GM12878 (cell line): ENCODE data around the gene TSFM. TPM values are rescaled to one million over a fixed set of nuclear protein-coding genes. Genes with fewer than 3 reads are reported as not detected.

Experiments
- BCL3 ChIP-seq: IDR thresholded peaks from 2 replicates; pipeline ENCODE4 v1.6.1; 2011; ENCODE audit warnings: borderline replicate concordance, low read depth, mild to moderate bottlenecking, moderate library complexity, low read length; ENCODE audit not compliant: insufficient read depth, poor library complexity, severe bottlenecking
- CHD4 ChIP-seq: fragments of 200-600 bp; sonication (generic); IDR thresholded peaks from 2 replicates; pipeline ENCODE4 v1.6.1; 2016; ENCODE audit warnings: mild to moderate bottlenecking
- CREM ChIP-seq: IDR thresholded peaks from 2 replicates; pipeline ENCODE4 v1.6.1; 2014; ENCODE audit warnings: antibody characterized with exemption, low read depth
- DPF2 ChIP-seq: fragments of 450-650 bp; IDR thresholded peaks from 2 replicates; pipeline ENCODE4 v1.6.1; 2017; ENCODE audit warnings: mild to moderate bottlenecking
- ESRRA ChIP-seq: IDR thresholded peaks from 2 replicates; pipeline ENCODE4 v1.6.1; 2012; ENCODE audit warnings: mild to moderate bottlenecking, low read length, improper control_type of control experiment
- ETV6 ChIP-seq, 2 experiments: fragments of 450-650 bp in 1 of 2; IDR thresholded peaks in 1 of 2; conservative IDR thresholded peaks in 1 of 2; 2 replicates each; pipeline ENCODE4 v1.6.1; 2014; ENCODE audit warnings: antibody characterized with exemption in 1 of 2, borderline replicate concordance in 1 of 2, low read depth in 1 of 2, mild to moderate bottlenecking in 1 of 2, moderate library complexity in 1 of 2
- GATAD2B ChIP-seq: fragments of 450-650 bp; conservative IDR thresholded peaks from 2 replicates; pipeline ENCODE4 v1.6.1; 2017; ENCODE audit warnings: low read depth, mild to moderate bottlenecking, moderate library complexity
- HCFC1 ChIP-seq: fragments of 150-350 bp; IDR thresholded peaks from 2 replicates; pipeline ENCODE4 v1.6.1; 2014; ENCODE audit warnings: low read length
- HDAC2 ChIP-seq: fragments of 200-600 bp; sonication (generic); IDR thresholded peaks from 2 replicates; pipeline ENCODE4 v1.6.1; 2017
- HDGF ChIP-seq: fragments of 450-650 bp; IDR thresholded peaks from 2 replicates; pipeline ENCODE4 v1.6.1; 2016; ENCODE audit warnings: antibody characterized with exemption
- JUNB ChIP-seq: IDR thresholded peaks from 2 replicates; pipeline ENCODE4 v1.6.1; 2016; ENCODE audit warnings: antibody characterized with exemption, mild to moderate bottlenecking
- KLF5 ChIP-seq: fragments of 450-650 bp; IDR thresholded peaks from 2 replicates; pipeline ENCODE4 v1.6.1; 2014; ENCODE audit warnings: mild to moderate bottlenecking; ENCODE audit not compliant: partially characterized antibody
- POLR2A ChIP-seq: IDR thresholded peaks from 2 replicates; pipeline ENCODE4 v1.6.1; 2011; ENCODE audit warnings: low read depth, mild to moderate bottlenecking, low read length
- RAD21 ChIP-seq: IDR thresholded peaks from 2 replicates; pipeline ENCODE4 v1.6.1; 2011; ENCODE audit warnings: mild to moderate bottlenecking, low read depth, low read length, moderate library complexity; ENCODE audit not compliant: insufficient read depth
- RFX5 ChIP-seq: IDR thresholded peaks from 2 replicates; pipeline ENCODE4 v1.6.1; 2011; ENCODE audit warnings: low read depth, low read length, improper control_type of control experiment
- SIX5 ChIP-seq: IDR thresholded peaks from 2 replicates; pipeline ENCODE4 v1.6.1; 2011; ENCODE audit warnings: mild to moderate bottlenecking, low read depth, low read length, moderate library complexity; ENCODE audit not compliant: severe bottlenecking
- SMC3 ChIP-seq: IDR thresholded peaks from 2 replicates; pipeline ENCODE4 v1.6.1; 2011; ENCODE audit warnings: low read length, improper control_type of control experiment, borderline replicate concordance
- SRF ChIP-seq, 2 experiments: IDR thresholded peaks; 2 replicates each; pipeline ENCODE4 v1.6.1; 2011; ENCODE audit warnings: low read depth in 2 of 2, low read length in 2 of 2, mild to moderate bottlenecking in 1 of 2, moderate library complexity in 1 of 2
- TCF12 ChIP-seq: IDR thresholded peaks from 2 replicates; pipeline ENCODE4 v1.6.1; 2011; ENCODE audit warnings: low read depth, mild to moderate bottlenecking, low read length
- USF1 ChIP-seq: IDR thresholded peaks from 2 replicates; pipeline ENCODE4 v1.6.1; 2011; ENCODE audit warnings: borderline replicate concordance, low read depth, mild to moderate bottlenecking, moderate library complexity, mixed read lengths, low read length; ENCODE audit not compliant: insufficient read depth; ENCODE audit errors: extremely low read length
- polyA plus RNA-seq, 11 experiments: library from polyadenylated mRNA; depleted of rRNA in 4 of 11; unstranded in 6 of 11; stranded (reverse) in 5 of 11; fragments of >200 nt; fragmentation: Nextera tagmentation in 4 of 11; fragmentation: Illumina TruSeq in 1 of 11; extraction: Ambion mirVana in 4 of 11; extraction: Trizol in 1 of 11; gene quantifications; 1 replicate in 1 of 11; 2 replicates in 10 of 11; pipeline versions ENCODE4 v1.2.1 to v1.2.3, GENCODE V29; 2011 to 2016; ENCODE audit warnings: inconsistent platforms in 2 of 11, missing spikeins in 2 of 11, low read depth in 1 of 11
- total RNA-seq, 4 experiments: library from RNA; depleted of rRNA in 3 of 4; stranded (reverse); fragments of >200 nt in 3 of 4; fragmentation: Illumina TruSeq in 1 of 4; extraction: Trizol in 1 of 4; gene quantifications; 2 replicates each; pipeline versions ENCODE4 v1.2.1 to v1.2.3, GENCODE V29; 2013 to 2021
- TF ChIP-seq, protein P1 (sequence below): fragments of 450-650 bp; IDR thresholded peaks from 2 replicates; pipeline ENCODE4 v1.6.1; 2017; ENCODE audit warnings: borderline replicate concordance
- TF ChIP-seq, protein P2 (sequence below): fragments of 450-650 bp; IDR thresholded peaks from 2 replicates; pipeline ENCODE4 v1.6.1; 2016; ENCODE audit warnings: mild to moderate bottlenecking, moderate library complexity, borderline replicate concordance
- TF ChIP-seq, protein P3 (sequence below): fragments of 450-650 bp; IDR thresholded peaks from 2 replicates; pipeline ENCODE4 v1.6.1; 2016; ENCODE audit warnings: mild to moderate bottlenecking

TSFM gene
- total and polyA plus RNA-seq, 10 of the 15 experiments (the other 5 are each of a cell fraction or from before 2014, with no cell fraction given): 36.7 to 132 (median 45.6) TPM

DNA sequence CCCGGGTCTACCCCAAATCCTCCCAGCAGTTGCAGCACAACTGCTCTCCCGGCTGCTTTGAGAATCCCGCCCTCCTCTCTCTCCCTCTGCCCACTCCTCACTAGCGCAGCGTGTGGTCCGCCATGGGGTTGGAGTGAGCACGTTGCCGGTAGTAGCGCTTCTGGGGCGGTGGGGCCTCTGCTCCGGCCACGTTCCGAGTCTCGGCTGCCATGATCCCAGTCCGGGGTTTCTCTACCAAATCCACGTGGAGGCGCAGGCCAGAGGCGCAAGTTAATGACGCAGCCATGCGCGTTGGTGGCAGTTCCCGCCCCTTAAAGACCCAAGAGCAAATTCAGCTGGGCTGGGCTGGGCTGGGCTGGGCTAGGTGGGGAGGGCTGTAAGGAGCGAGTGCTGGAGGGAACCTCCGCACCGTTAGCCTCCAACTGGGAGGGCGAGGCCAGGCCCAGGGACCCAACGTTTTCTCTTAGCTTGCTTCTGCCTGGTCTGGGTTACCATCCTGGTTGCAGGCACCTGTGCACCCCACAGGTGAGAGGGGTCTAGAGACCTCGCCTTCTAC lies 10.6 kb upstream of the TSFM start, which contains the start of gene METTL1 (continued):
- TF ChIP-seq TCF12 (no peak), HDGF (peak; percentile 90; the same call in 1 of the 2 replicates), ESRRA (no peak), USF1 (peak; percentile 57), KLF5 (peak; percentile 26), JUNB (no peak), DPF2 (no peak), RFX5 (no peak), RAD21 (no peak), GATAD2B (0 out of 2 replicates have a peak, but pooled peaks have one; percentile 43), CHD4 (no peak), SRF (IDR thresholded peaks at IDR 0.05; ENCODE audit: low read depth in 2 of 2, low read length in 2 of 2) (peak in 1 of 2 experiments; percentile 78; a peak in 2 of 4 replicates), HCFC1 (peak; percentile 76), BCL3 (no peak), HDAC2 (peak; percentile 84; the same call in 1 of the 2 replicates), SMC3 (no peak), SIX5 (peak; percentile 25), CREM (peak; percentile 99), ETV6 (conservative IDR thresholded peaks at IDR 0.05 in 1 of 2, IDR thresholded peaks at IDR 0.05 in 1 of 2; ENCODE audit: borderline replicate concordance in 1 of 2, low read depth in 1 of 2) (no peak), POLR2A (peak; percentile 97)
- TF ChIP-seq, protein P1, sequence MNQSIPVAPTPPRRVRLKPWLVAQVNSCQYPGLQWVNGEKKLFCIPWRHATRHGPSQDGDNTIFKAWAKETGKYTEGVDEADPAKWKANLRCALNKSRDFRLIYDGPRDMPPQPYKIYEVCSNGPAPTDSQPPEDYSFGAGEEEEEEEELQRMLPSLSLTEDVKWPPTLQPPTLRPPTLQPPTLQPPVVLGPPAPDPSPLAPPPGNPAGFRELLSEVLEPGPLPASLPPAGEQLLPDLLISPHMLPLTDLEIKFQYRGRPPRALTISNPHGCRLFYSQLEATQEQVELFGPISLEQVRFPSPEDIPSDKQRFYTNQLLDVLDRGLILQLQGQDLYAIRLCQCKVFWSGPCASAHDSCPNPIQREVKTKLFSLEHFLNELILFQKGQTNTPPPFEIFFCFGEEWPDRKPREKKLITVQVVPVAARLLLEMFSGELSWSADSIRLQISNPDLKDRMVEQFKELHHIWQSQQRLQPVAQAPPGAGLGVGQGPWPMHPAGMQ: no peak
- TF ChIP-seq, protein P2, sequence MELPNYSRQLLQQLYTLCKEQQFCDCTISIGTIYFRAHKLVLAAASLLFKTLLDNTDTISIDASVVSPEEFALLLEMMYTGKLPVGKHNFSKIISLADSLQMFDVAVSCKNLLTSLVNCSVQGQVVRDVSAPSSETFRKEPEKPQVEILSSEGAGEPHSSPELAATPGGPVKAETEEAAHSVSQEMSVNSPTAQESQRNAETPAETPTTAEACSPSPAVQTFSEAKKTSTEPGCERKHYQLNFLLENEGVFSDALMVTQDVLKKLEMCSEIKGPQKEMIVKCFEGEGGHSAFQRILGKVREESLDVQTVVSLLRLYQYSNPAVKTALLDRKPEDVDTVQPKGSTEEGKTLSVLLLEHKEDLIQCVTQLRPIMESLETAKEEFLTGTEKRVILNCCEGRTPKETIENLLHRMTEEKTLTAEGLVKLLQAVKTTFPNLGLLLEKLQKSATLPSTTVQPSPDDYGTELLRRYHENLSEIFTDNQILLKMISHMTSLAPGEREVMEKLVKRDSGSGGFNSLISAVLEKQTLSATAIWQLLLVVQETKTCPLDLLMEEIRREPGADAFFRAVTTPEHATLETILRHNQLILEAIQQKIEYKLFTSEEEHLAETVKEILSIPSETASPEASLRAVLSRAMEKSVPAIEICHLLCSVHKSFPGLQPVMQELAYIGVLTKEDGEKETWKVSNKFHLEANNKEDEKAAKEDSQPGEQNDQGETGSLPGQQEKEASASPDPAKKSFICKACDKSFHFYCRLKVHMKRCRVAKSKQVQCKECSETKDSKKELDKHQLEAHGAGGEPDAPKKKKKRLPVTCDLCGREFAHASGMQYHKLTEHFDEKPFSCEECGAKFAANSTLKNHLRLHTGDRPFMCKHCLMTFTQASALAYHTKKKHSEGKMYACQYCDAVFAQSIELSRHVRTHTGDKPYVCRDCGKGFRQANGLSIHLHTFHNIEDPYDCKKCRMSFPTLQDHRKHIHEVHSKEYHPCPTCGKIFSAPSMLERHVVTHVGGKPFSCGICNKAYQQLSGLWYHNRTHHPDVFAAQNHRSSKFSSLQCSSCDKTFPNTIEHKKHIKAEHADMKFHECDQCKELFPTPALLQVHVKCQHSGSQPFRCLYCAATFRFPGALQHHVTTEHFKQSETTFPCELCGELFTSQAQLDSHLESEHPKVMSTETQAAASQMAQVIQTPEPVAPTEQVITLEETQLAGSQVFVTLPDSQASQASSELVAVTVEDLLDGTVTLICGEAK: peak; percentile 41; the same call in 1 of the 2 replicates
- TF ChIP-seq, protein P3, sequence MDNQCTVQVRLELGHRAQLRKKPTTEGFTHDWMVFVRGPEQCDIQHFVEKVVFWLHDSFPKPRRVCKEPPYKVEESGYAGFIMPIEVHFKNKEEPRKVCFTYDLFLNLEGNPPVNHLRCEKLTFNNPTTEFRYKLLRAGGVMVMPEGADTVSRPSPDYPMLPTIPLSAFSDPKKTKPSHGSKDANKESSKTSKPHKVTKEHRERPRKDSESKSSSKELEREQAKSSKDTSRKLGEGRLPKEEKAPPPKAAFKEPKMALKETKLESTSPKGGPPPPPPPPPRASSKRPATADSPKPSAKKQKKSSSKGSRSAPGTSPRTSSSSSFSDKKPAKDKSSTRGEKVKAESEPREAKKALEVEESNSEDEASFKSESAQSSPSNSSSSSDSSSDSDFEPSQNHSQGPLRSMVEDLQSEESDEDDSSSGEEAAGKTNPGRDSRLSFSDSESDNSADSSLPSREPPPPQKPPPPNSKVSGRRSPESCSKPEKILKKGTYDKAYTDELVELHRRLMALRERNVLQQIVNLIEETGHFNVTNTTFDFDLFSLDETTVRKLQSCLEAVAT: peak; percentile 84
